IMR-90 (cell line): ENCODE results near the gene CARMIL1. TPM values are rescaled to one million over a fixed set of nuclear protein-coding genes. Genes with fewer than 3 reads are reported as not detected.

ENCODE experiments used
- ATAC-seq: fragments of 200-7000 bp; cut with Tn5 transposase; 2 replicates; pipeline ENCODE4 v1.9.1; 2020; ENCODE audit warnings: low read depth, mild to moderate bottlenecking, moderate library complexity
- BruUV-seq: library from RNA; stranded (reverse); fragments of 400-500 nt; replicated peaks from 2 replicates; lab custom pipeline; 2021; lab: Mats Ljungman, UMichigan
- CTCF ChIA-PET: fragments of 300-600 bp; formaldehyde crosslinking; extraction: SDS; loops from one replicate; lab custom pipeline; 2021; ENCODE audit warnings: antibody characterized with exemption; lab: Yijun Ruan, JAX
- POLR2A ChIA-PET: fragments of 300-600 bp; sonication (Branson Sonifier 250); formaldehyde crosslinking; loops from one replicate; lab custom pipeline; 2022; ENCODE audit warnings: antibody characterized with exemption; ENCODE audit not compliant: unreplicated experiment; lab: Charles Lee
- DNase-seq: peaks from one replicate; pipeline ENCODE4 v3.0.0; 2013
- H2AFZ ChIP-seq: replicated peaks from 2 replicates; pipeline ENCODE3; 2013; ENCODE audit warnings: low read length, mild to moderate bottlenecking; ENCODE audit not compliant: poor library complexity
- H2AK5ac ChIP-seq: 2 replicates; pipeline ENCODE4 v1.6.1; 2013; ENCODE audit warnings: low read depth, low read length, inconsistent platforms
- H2AK9ac ChIP-seq: replicated peaks from 2 replicates; pipeline ENCODE3; 2013; ENCODE audit warnings: mild to moderate bottlenecking, low read depth, low read length, moderate library complexity; ENCODE audit not compliant: poor library complexity
- H2BK120ac ChIP-seq: 2 replicates; pipeline ENCODE4 v1.6.1; 2013; ENCODE audit warnings: low read depth, low read length, inconsistent platforms
- H2BK15ac ChIP-seq: 3 replicates; pipeline ENCODE4 v1.6.1; 2013; ENCODE audit warnings: low read depth, low read length, inconsistent platforms
- H2BK20ac ChIP-seq: 2 replicates; pipeline ENCODE4 v1.6.1; 2013; ENCODE audit warnings: low read depth, mild to moderate bottlenecking, inconsistent platforms, low read length, moderate library complexity
- H2BK5ac ChIP-seq: 2 replicates; pipeline ENCODE4 v1.6.1; 2013; ENCODE audit warnings: mild to moderate bottlenecking, low read depth, low read length, inconsistent platforms; ENCODE audit not compliant: poor library complexity, severe bottlenecking
- H3K14ac ChIP-seq: replicated peaks from 2 replicates; pipeline ENCODE4 v1.6.1; 2013; ENCODE audit warnings: low read depth, low read length, inconsistent platforms
- H3K18ac ChIP-seq: 2 replicates; pipeline ENCODE4 v1.6.1; 2013; ENCODE audit warnings: low read depth, low read length, control low read depth
- H3K23ac ChIP-seq: 2 replicates; pipeline ENCODE4 v1.6.1; 2013; ENCODE audit warnings: low read depth, low read length, inconsistent platforms
- H3K27ac ChIP-seq: 2 replicates; pipeline ENCODE4 v1.5.1; 2013; ENCODE audit warnings: mild to moderate bottlenecking, control low read depth, low read length; ENCODE audit not compliant: insufficient read depth
- H3K27me3 ChIP-seq: 2 replicates; pipeline ENCODE4 v1.6.1; 2013; ENCODE audit warnings: low read length; ENCODE audit not compliant: control insufficient read depth, insufficient read depth
- H3K36me3 ChIP-seq: 2 replicates; pipeline ENCODE4 v1.6.1; 2013; ENCODE audit warnings: low read length, mixed read lengths; ENCODE audit not compliant: control insufficient read depth, insufficient read depth
- H3K4ac ChIP-seq: 2 replicates; pipeline ENCODE4 v1.6.1; 2013; ENCODE audit warnings: low read depth, low read length, inconsistent platforms
- H3K4me1 ChIP-seq: 2 replicates; pipeline ENCODE4 v1.6.1; 2013; ENCODE audit warnings: low read length, mixed read lengths; ENCODE audit not compliant: control insufficient read depth, insufficient read depth
- H3K4me2 ChIP-seq: 2 replicates; pipeline ENCODE4 v1.6.1; 2013; ENCODE audit warnings: low read depth, mild to moderate bottlenecking, control low read depth, low read length, moderate library complexity
- H3K4me3 ChIP-seq: 2 replicates; pipeline ENCODE4 v1.5.1; 2013; ENCODE audit warnings: low read depth, mild to moderate bottlenecking, control low read depth, low read length, moderate library complexity; ENCODE audit not compliant: insufficient read depth
- H3K56ac ChIP-seq: 2 replicates; pipeline ENCODE4 v1.6.1; 2013; ENCODE audit warnings: low read length, inconsistent platforms; ENCODE audit not compliant: insufficient read depth; ENCODE audit errors: extremely low read depth
- H3K79me1 ChIP-seq, 2 experiments: 2 replicates each; pipeline ENCODE4 v1.6.1; 2013; ENCODE audit warnings: low read length in 2 of 2, inconsistent platforms in 1 of 2, low read depth in 1 of 2
- H3K9ac ChIP-seq: 2 replicates; pipeline ENCODE4 v1.6.1; 2013; ENCODE audit warnings: low read depth, low read length, control low read depth
- H3K9me1 ChIP-seq: 2 replicates; pipeline ENCODE4 v1.6.1; 2013; ENCODE audit warnings: low read length, inconsistent platforms; ENCODE audit not compliant: insufficient read depth
- H3K9me3 ChIP-seq: 2 replicates; pipeline ENCODE4 v1.6.1; 2013; ENCODE audit warnings: low read length; ENCODE audit not compliant: control insufficient read depth, insufficient read depth
- H4K20me1 ChIP-seq: 2 replicates; pipeline ENCODE4 v1.6.1; 2013; ENCODE audit warnings: low read length, inconsistent platforms; ENCODE audit not compliant: insufficient read depth
- H4K5ac ChIP-seq: 2 replicates; pipeline ENCODE4 v1.6.1; 2013; ENCODE audit warnings: mild to moderate bottlenecking, low read depth, low read length, control low read depth
- H4K8ac ChIP-seq, 2 experiments: 2 replicates each; pipeline ENCODE4 v1.6.1; 2013; ENCODE audit warnings: low read depth in 2 of 2, low read length in 2 of 2, control low read depth in 1 of 2, inconsistent platforms in 1 of 2
- H4K91ac ChIP-seq: 2 replicates; pipeline ENCODE4 v1.6.1; 2013; ENCODE audit warnings: low read depth, low read length, inconsistent platforms; ENCODE audit not compliant: insufficient read depth
- BHLHE40 ChIP-seq: fragments of 150-350 bp; IDR thresholded peaks from 2 replicates; pipeline ENCODE4 v1.6.1; 2016; ENCODE audit warnings: mild to moderate bottlenecking, low read depth, low read length
- CEBPB ChIP-seq: IDR thresholded peaks from 2 replicates; pipeline ENCODE4 v1.6.1; 2012; ENCODE audit warnings: low read depth, low read length, improper control_type of control experiment
- CHD1 ChIP-seq: IDR thresholded peaks from 2 replicates; pipeline ENCODE4 v1.6.1; 2012; ENCODE audit warnings: low read depth, low read length, improper control_type of control experiment
- CTCF ChIP-seq: conservative IDR thresholded peaks from 2 replicates; pipeline ENCODE4 v1.5.1; 2012; ENCODE audit warnings: mild to moderate bottlenecking, low read depth, low read length, improper control_type of control experiment
- ELK1 ChIP-seq: fragments of 150-350 bp; IDR thresholded peaks from 2 replicates; pipeline ENCODE4 v1.6.1; 2016; ENCODE audit warnings: low read depth, mild to moderate bottlenecking, low read length, moderate library complexity, borderline replicate concordance
- FOS ChIP-seq: fragments of 150-350 bp; IDR thresholded peaks from 2 replicates; pipeline ENCODE4 v1.6.1; 2016; ENCODE audit warnings: low read depth, low read length
- MAFK ChIP-seq: IDR thresholded peaks from 2 replicates; pipeline ENCODE4 v1.6.1; 2012; ENCODE audit warnings: low read depth, low read length, improper control_type of control experiment
- MAZ ChIP-seq: IDR thresholded peaks from 2 replicates; pipeline ENCODE4 v1.6.1; 2012; ENCODE audit warnings: low read depth, mild to moderate bottlenecking, low read length, improper control_type of control experiment, moderate library complexity, borderline replicate concordance
- MXI1 ChIP-seq: IDR thresholded peaks from 2 replicates; pipeline ENCODE4 v1.6.1; 2012; ENCODE audit warnings: low read depth, mild to moderate bottlenecking, low read length, moderate library complexity, borderline replicate concordance
- NFE2L2 ChIP-seq: fragments of 150-350 bp; IDR thresholded peaks from 2 replicates; pipeline ENCODE4 v1.6.1; 2016; ENCODE audit warnings: low read depth, mild to moderate bottlenecking, low read length
- POLR2A ChIP-seq: IDR thresholded peaks from 2 replicates; pipeline ENCODE4 v1.6.1; 2012; ENCODE audit warnings: mild to moderate bottlenecking, low read depth, low read length
- RAD21 ChIP-seq: IDR thresholded peaks from 2 replicates; pipeline ENCODE4 v1.6.1; 2012; ENCODE audit warnings: low read length, improper control_type of control experiment
- RCOR1 ChIP-seq: IDR thresholded peaks from 2 replicates; pipeline ENCODE4 v1.6.1; 2012; ENCODE audit warnings: mild to moderate bottlenecking, low read length, improper control_type of control experiment; ENCODE audit not compliant: insufficient replicate concordance
- RFX5 ChIP-seq: IDR thresholded peaks from 2 replicates; pipeline ENCODE4 v1.8.0; 2012; ENCODE audit warnings: low read depth, mild to moderate bottlenecking, low read length, moderate library complexity
- SMC3 ChIP-seq: fragments of 150-350 bp; IDR thresholded peaks from 2 replicates; pipeline ENCODE4 v1.6.1; 2016; ENCODE audit warnings: low read depth, mild to moderate bottlenecking, antibody characterized with exemption, low read length, moderate library complexity
- USF2 ChIP-seq: fragments of 150-350 bp; IDR thresholded peaks from 2 replicates; pipeline ENCODE4 v1.6.1; 2017; ENCODE audit warnings: mild to moderate bottlenecking, antibody characterized with exemption, low read length, low read depth
- WGBS, 2 experiments: methylation state at CpG; one replicate each; pipeline versions ENCODE4 v1.1.5 to v1.1.7; 2013; ENCODE audit warnings: missing lambda C conversion rate in 2 of 2; ENCODE audit not compliant: insufficient read length in 1 of 2; ENCODE audit errors: extremely low coverage in 2 of 2; 5-methylcytosine and 5-hydroxymethylcytosine counted together
- dilution Hi-C: fragments of 300-500 bp; cut with HindIII; formaldehyde crosslinking; loops from one replicate; pipeline ENCODE4 v1.14.3; 2018; ENCODE audit warnings: low sequenced_read_pairs; ENCODE audit not compliant: unreplicated experiment
- in situ Hi-C: fragments of 300-500 bp; cut with MboI; formaldehyde crosslinking; loops from 3 replicates; pipeline ENCODE4 v1.14.3; 2019; ENCODE audit warnings: low sequenced_read_pairs, inconsistent platforms, mixed read lengths
- intact Hi-C: fragments of 100-400 bp; cut with micrococcal nuclease; formaldehyde crosslinking; loops from 2 replicates; pipeline ENCODE4 v1.10.0; 2022
- polyA plus RNA-seq, 3 experiments: library from polyadenylated mRNA; depleted of rRNA; stranded (reverse); fragments of >200 nt; gene quantifications; 2 replicates each; pipeline ENCODE4 v1.2.3, GENCODE V29; 2012; ENCODE audit warnings: low replicate concordance in 1 of 3
- total RNA-seq: library from RNA; depleted of rRNA; stranded (reverse); fragments of >200 nt; gene quantifications from 2 replicates; pipeline ENCODE4 v1.2.3, GENCODE V29; 2012

CARMIL1 gene
- total and polyA plus RNA-seq, 2 of the 4 experiments (the other 2 are of a cell fraction), result 1.3 to 2.9 TPM

DNA sequence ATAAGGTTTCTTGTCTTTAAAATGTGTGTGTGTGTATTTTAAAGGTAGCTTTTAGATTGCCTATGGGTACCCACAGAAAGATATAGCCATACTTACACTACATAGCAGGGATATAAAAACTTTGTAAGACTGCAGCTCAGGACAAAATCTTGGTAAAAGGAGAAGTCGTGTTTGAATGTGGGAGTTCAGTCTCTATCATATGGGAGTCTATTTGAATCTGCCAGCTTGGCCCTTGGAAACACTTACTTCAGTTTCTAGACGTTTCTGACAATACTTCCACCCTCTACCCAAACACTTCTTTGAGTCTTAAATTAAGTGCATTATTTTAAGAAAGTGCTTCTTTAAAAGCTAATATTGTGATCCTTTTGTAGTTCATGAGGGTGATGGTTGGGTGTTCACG lies 155.7 kb downstream of the CARMIL1 start:
- Histone ChIP-seq H4K91ac (no peak overlapping the region), H2BK120ac (no peak overlapping the region), H2BK20ac (no peak overlapping the region), H3K23ac (no peak overlapping the region), H2BK5ac (no peak overlapping the region), H2AFZ (no peak overlapping the region), H3K27me3 (no peaks in the 10 kb centered on the region), H4K20me1 (no peaks in the 10 kb centered on the region), H2AK9ac (no peak overlapping the region), H3K9me3 (no peaks in the 10 kb centered on the region), H2AK5ac (no peak overlapping the region), H3K9ac (no peak overlapping the region), H4K5ac (no peak overlapping the region), H3K27ac (no peak overlapping the region), H3K18ac (no peak overlapping the region), H3K14ac (no peak overlapping the region), H3K4me3 (no peak overlapping the region), H3K4me2 (no peak overlapping the region), H4K8ac (no peak overlapping the region), H2BK15ac (no peak overlapping the region), H3K56ac (no peak overlapping the region), H3K4ac (no peak overlapping the region), H3K36me3 (no peaks in the 10 kb centered on the region), H3K4me1 (no peaks in the 10 kb centered on the region), H3K9me1 (no peaks in the 10 kb centered on the region), H3K79me1 (no peaks in the 10 kb centered on the region)
- dilution Hi-C loops (no loop called here), in situ Hi-C loops (no loop called here), intact Hi-C loops (no loop called here)
- POLR2A ChIA-PET, result no interaction called here
- ATAC-seq, result no peak
- CTCF ChIA-PET, result no interaction called here
- no peak for DNase-seq
- TF ChIP-seq RFX5 (no peak), CHD1 (no peak), CEBPB (no peak), RCOR1 (no peak), ELK1 (no peak), SMC3 (no peak), MAZ (no peak), NFE2L2 (no peak), POLR2A (no peak), USF2 (no peak), RAD21 (no peak), MXI1 (no peak), FOS (no peak), CTCF (no peak), MAFK (no peak), BHLHE40 (no peak)
- no CpG with 5 or more reads among the region's 3 CpGs for WGBS, 2 experiments
- BruUV-seq, result no TSS peak
